GM18951 (cell line): ENCODE data around the gene CNNM2.
"Not testable (repeated sequence)": the region's sequence is repeated elsewhere in the genome, so short reads cannot be mapped to it uniquely, and the experiment has no call there.

Source experiments
- POLR2A ChIP-seq: IDR thresholded peaks from 4 replicates; pipeline ENCODE4 v1.6.1; 2011; ENCODE audit warnings: mild to moderate bottlenecking; ENCODE audit not compliant: insufficient read length, insufficient read depth; ENCODE audit errors: extremely low read depth
- in situ Hi-C: fragments of 300-500 bp; cut with MboI; formaldehyde crosslinking; loops from one replicate; pipeline ENCODE4 v1.12.0; 2022; ENCODE audit warnings: low sequenced_read_pairs, mixed read lengths, inconsistent platforms; ENCODE audit not compliant: unreplicated experiment

Gene CNNM2

DNA sequence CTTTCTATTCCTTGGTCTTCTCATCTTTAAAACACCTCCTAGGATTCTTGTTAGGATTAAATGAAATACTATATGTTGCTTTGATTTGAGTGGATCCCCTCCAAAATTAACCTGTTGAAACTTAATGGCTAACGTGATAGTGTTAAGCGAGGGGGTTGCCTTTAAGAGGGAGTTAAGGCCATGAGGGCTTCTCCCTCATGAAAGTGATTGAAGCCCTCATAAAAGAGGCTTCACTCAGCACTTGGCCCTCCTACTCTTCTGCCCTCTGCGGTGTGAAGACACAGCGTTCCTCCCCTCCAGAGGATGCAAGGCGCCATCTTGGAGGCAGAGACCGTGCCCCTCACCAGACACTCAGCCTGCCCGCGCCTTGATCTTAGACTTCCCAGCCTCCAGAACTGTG lies 46.6 kb downstream of the CNNM2 start:
- TF ChIP-seq POLR2A = no peak
- in situ Hi-C loops = no loop called here

DNA sequence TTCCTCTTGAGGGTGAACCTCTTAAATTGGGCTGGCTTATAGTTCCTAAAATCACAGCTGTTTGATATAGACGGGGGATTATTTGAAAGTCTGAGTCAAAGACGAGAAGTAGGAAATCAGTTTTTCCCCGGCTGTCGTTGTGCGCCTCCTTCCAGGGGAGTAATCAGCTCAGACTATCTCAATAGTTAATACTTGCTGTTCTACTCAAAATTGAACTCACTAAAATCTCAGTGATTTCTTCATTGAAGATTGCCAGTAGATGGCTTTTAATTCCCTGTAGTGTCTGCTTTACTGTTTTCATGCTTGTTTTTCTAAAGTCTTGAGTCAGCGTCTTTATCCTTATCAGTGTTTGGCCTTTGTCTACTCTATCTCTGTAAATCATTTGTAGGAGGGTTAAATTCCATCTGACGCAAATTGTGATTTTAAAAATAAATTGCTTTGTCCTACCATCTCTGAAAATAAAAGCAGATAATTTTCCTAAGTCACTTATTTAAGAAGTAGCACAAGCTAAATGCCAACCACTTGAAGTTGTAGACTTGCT lies 47.3 kb downstream of the CNNM2 start:
- in situ Hi-C loops = no loop called here
- TF ChIP-seq POLR2A = no peak

DNA sequence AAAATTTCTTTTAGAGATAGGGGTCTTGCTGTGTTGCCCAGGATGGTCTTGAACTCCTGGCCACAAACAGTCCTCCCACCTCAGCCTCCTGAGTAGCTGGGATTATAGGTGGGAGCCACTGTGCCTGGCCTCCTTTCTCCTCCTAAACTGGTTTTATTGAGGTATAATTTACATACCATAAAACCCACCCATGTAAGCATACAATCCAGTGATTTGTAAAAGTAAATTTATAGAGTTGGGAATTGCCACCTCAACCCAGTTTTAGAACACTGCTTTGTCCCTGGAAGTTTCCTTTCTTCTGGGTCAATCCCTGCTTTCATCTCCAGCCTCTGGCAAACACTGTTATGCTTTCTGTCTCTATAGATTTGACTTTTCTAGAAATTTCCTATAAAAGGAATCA lies 49.0 kb downstream of the CNNM2 start:
- in situ Hi-C loops = no loop called here
- no peak for TF ChIP-seq POLR2A

DNA sequence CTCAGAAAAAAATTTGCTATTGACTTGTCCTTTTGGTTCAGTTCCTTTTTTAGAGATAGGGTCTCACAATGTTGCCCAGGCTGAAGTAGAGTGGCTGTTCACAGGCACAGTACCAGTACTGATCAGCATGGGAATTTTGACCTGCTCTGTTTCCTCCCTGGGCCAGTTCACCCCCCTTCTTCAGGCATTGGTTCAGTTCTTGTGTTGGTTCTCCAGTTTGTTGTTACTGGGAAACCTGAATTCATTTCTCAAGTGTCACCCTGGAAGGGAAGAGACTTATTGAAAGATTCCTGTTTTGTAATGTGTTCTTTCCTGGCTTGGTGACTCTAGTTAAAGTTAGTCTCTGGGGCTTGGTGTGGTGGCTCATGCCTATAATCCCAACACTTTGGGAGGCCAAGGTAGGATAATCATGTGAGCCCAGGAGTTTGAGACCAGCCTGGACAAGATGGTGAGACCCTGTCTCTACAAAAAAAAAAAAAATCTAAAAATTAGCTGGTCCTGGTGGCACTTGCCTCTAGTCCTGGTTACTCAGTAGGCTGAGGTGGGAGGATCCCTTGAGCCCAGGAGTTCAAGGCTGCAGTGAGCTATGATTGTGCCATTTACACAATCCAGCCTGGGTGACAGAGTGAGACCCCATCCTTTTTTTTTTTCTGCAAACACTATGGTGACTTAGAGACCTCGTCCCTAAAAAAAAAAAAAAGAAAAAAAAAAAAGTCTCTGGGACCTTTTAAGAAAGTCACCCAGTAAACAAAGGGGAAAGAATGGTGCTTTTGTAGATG lies 52.7 kb downstream of the CNNM2 start:
- in situ Hi-C loops = no loop called here
- no peak for TF ChIP-seq POLR2A

DNA sequence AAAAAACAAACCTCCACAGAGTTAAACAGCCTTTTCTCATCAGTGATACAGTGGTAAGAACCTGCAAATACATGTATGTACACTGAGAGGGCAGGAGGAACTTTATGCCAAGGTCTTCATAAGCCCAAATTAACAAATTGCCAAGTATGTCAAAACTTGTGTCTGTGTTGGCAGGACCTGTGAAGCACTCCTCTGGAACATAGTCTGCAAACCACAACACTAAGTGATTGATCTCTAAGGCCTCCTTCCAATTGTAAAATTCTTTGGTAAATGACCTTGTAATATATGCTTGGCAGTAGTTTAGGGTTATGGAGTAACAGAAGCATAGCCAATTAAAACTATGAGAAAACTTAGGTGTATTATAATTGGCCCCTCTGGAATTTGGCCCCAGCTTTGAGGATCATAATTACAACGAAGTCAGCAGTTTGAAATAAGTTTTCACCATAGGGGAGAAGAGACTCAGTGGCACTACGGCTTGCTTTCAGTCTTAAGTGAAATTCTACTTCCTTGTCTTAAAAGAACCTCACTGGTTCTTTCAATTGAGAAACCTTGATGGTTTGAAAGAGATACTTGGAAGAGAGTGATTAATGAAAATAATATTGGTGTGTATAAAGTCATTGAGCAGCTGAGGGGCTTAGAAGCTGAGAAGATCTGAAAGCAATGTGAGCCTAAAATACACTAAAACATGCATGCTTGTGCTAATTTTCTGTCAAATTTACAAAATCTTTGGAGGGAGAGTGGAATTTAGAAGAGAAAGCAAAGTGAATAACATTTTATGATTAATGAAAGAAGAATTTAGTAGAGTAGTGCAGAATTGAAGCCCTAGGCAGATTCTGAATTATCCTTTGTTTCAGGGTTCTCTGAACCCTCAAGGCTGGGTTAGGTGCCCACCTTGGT lies 57.6 kb downstream of the CNNM2 start:
- TF ChIP-seq POLR2A = no peak
- in situ Hi-C loops = no loop called here

DNA sequence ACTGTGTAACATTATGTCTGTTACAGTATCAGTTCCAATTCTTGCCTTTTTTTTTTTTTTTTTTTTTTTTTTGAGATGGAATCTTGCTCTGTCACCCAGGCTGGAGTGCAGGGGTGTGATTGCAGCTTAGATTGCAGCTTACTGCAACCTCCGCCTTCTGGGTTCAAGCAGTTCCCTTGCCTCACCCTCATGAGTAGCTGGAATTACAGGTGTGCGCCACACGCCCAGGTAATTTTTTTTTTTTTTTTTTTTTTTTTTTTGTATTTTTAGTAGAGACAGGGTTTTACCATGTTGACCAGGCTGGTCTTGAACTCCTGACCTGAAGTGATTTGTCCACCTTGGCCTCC lies 58.3 kb downstream of the CNNM2 start:
- in situ Hi-C loops = not testable (repeated sequence)

DNA sequence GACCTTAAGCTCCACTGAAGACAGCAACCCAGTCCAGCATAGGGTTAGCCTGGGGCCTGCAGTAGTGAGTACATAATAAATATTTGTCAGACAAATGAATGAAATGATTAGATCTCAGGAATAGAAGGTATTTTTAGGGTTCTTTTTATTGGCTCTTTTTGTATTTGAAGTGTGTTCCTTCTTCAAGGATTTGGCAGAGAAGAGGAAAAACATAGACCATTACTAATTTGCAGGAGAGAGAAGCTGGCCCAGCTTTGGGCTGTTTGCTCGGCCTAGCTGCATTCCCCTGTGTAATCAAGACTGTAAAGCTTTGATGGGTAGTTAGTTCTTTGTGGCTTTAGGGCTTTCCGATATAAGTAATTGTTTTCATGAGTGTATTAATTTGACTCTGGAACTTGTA lies 64.2 kb downstream of the CNNM2 start:
- in situ Hi-C loops = no loop called here
- no peak for TF ChIP-seq POLR2A

DNA sequence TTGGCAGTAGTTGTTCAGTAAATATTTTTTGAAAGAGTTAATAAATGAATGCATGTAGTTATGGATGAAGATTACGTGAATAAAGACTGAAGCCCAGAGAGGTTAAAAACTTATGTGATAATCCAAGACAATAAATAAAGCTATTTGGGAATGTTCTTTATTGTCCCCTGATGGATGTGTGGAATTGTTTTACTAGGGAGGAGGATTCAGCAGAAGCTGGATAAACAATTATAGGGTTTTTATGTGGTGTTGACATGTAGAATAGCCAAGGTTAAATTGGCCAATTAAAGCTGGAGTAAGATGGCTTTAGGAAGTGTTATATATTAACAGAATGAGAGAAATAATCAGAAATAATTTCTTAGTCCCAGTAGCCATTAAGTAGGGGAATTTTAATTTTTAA lies 66.0 kb downstream of the CNNM2 start:
- in situ Hi-C loops = no loop called here
- TF ChIP-seq POLR2A = no peak

GRCh38 chr10:102985811-102986210 lies 67.7 kb downstream of the CNNM2 start:
- TF ChIP-seq POLR2A = no peak
- in situ Hi-C loops = no loop called here

DNA sequence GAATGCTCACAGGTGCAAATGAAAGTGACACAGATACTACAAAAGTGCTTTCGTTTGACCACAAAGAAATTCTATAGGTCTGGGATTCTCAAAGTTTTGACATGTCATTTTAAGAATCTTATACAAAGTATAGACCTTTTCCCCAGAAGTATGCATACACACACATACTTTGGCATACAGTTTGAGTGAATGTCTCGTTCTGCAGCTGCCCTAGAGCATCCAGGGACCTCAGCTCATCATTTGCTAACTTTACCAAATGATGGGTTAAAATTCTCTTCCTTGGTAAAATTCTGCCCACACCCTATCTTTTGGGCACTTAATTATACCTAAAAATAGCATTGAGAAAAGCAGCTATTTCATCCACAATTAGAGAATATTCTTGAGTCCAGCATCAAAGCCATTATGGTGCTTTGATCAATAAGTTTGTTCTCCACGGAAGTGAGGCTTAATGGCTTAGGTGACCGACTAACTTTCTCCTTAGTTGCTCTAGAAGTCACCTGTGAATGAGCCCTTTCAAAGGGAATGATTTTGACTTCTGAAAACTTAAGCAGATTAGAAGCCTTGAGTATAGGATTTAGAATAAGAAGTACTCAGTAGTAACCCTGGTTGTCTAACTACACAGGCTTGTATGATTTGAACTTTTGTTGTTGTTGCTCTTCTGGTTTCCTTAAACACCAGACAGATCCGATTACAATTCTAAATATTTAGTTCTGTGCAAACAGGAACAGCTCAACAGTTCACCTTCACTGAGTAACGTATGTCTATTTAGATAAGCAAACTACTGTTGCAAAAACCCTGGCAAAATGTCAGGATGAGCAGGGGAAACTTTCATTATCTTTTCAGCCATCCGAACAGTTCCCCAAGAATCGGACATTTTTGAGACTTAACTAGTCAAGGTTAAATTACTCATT lies 70.6 kb downstream of the CNNM2 start:
- TF ChIP-seq POLR2A = no peak
- in situ Hi-C loops = no loop called here

- in situ Hi-C loops = no loop called here
- no peak for TF ChIP-seq POLR2A
Measured at GRCh38 chr10:102994531-102995295, 76.6 kb downstream of the CNNM2 start.

DNA sequence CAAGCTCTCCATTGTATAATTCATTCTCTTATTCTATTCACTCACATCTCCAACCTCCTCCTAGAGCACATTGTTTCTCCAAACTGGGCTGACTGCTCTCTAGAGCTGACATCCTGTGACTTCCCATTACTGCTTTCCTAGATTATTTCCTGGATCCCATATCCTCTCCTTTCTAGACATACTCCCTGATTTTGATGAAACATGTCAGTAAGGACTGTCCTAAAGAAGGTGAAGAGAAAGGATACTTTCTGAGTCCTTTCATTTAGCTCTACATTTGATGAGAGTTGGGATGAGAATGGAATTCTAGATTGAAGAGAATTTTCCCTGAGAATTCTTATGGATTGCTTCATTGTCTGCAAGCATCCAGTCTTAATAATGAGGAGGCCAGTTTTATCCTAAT lies 78.8 kb downstream of the CNNM2 start:
- TF ChIP-seq POLR2A = no peak
- in situ Hi-C loops = no loop called here

- in situ Hi-C loops = no loop called here
- TF ChIP-seq POLR2A = no peak
Measured at GRCh38 chr10:102997998-102998397, 79.9 kb downstream of the CNNM2 start.
